ENCODE measurements around the gene SPATA20. TPM values are rescaled to one million over a fixed set of nuclear protein-coding genes. Genes with fewer than 3 reads are reported as not detected.

The SPATA20 gene
- total RNA-seq, 1 donor from 2014 or later = 463 TPM

- H3K36me3 ChIP-seq = no peaks in the 10 kb centered on the region
- H3K9me3 ChIP-seq = no peaks in the 10 kb centered on the region
- H3K27ac ChIP-seq = no peak overlapping the region
- no peak for DNase-seq (ENCODE audit: low spot score in 2 of 2)
- no peaks in the 10 kb centered on the region for H3K4me1 ChIP-seq
- no peak for TF ChIP-seq CTCF (IDR thresholded peaks at IDR 0.05)
- H3K4me3 ChIP-seq = no peak overlapping the region
- intact Hi-C loops (cut with DNase I) = no loop called here
- H3K27me3 ChIP-seq = no peaks in the 10 kb centered on the region
Observed at GRCh38 chr17:50502301-50502990, 44.5 kb upstream of the SPATA20 start.

- H3K4me3 ChIP-seq = no peak overlapping the region
- no peak for TF ChIP-seq CTCF (IDR thresholded peaks at IDR 0.05)
- H3K27me3 ChIP-seq = no peaks in the 10 kb centered on the region
- no peaks in the 10 kb centered on the region for H3K36me3 ChIP-seq
- peaks cover 3 to 4% of the 10 kb centered on the region in 2 donors for H3K4me1 ChIP-seq
- intact Hi-C loops (cut with DNase I) = no loop called here
- no peak overlapping the region for H3K27ac ChIP-seq
- H3K9me3 ChIP-seq = no peaks in the 10 kb centered on the region
- DNase-seq (ENCODE audit: low spot score in 2 of 2) = no peak
Observed at GRCh38 chr17:50505591-50506130, 41.3 kb upstream of the SPATA20 start.

GRCh38 chr17:50506298-50506697 lies 40.7 kb upstream of the SPATA20 start:
- Histone ChIP-seq H3K27me3 (no peaks in the 10 kb centered on the region), H3K9me3 (no peaks in the 10 kb centered on the region), H3K4me1 (peaks cover 3 to 4% of the 10 kb centered on the region in 2 donors), H3K36me3 (no peaks in the 10 kb centered on the region), H3K27ac (no peak overlapping the region), H3K4me3 (no peak overlapping the region)
- no peak for TF ChIP-seq CTCF (IDR thresholded peaks at IDR 0.05)
- DNase-seq (ENCODE audit: low spot score in 2 of 2) = no peak
- intact Hi-C loops (cut with DNase I) = no loop called here

- peak; percentile 31 to 92 for DNase-seq (ENCODE audit: low spot score in 2 of 2)
- peak within 1 kb of the TSS; percentile 71 to 80 for H3K4me3 ChIP-seq
- no peaks in the 10 kb centered on the region for H3K27me3 ChIP-seq
- TF ChIP-seq CTCF (IDR thresholded peaks at IDR 0.05) = no peak
- peak within 1 kb of the TSS; percentile 28 to 80 for H3K27ac ChIP-seq
- no peaks in the 10 kb centered on the region for H3K9me3 ChIP-seq
- intact Hi-C loops (cut with DNase I) = loop anchor here (2.0 kb wide), 1 partner anchor 29 kb away; the partner anchor contains the start of gene RSAD1
- peaks cover 3 to 4% of the 10 kb centered on the region in 2 donors for H3K4me1 ChIP-seq
- H3K36me3 ChIP-seq = no peaks in the 10 kb centered on the region
Observed at GRCh38 chr17:50507871-50508572, 39.0 kb upstream of the SPATA20 start, which contains the start of gene MYCBPAP. TSS of gene MYCBPAP (plus strand) at chr17:50508439. CDS start at chr17:50508675, 236 bp downstream.

- Histone ChIP-seq H3K27ac (peak overlapping the region; percentile 28 to 80), H3K4me3 (peak overlapping the region; percentile 71 to 80), H3K27me3 (no peaks in the 10 kb centered on the region), H3K9me3 (no peaks in the 10 kb centered on the region), H3K36me3 (no peaks in the 10 kb centered on the region), H3K4me1 (peaks cover 3 to 4% of the 10 kb centered on the region in 2 donors)
- peak in 2 of 3 experiments; percentile 21 to 30 for TF ChIP-seq CTCF (IDR thresholded peaks at IDR 0.05)
- DNase-seq (ENCODE audit: low spot score in 2 of 2) = no peak
- intact Hi-C loops (cut with DNase I) = loop anchor here (2.0 kb wide), 1 partner anchor 30 kb away; the partner anchor contains the start of gene RSAD1
Observed at GRCh38 chr17:50508573-50509460, 38.2 kb upstream of the SPATA20 start.
